ENCODE results near the gene TMC8.
"Not testable (repeated sequence)": the region's sequence is repeated elsewhere in the genome, so short reads cannot be mapped to it uniquely, and the experiment has no call there.

TMC8 gene

GRCh38 chr17:78130437-78131101 is at the start of gene TMC8:
TSS of gene TMC8 (plus strand) at chr17:78130771. CDS start at chr17:78131589, 818 bp downstream.
- peak; percentile 68 for DNase-seq

DNA sequence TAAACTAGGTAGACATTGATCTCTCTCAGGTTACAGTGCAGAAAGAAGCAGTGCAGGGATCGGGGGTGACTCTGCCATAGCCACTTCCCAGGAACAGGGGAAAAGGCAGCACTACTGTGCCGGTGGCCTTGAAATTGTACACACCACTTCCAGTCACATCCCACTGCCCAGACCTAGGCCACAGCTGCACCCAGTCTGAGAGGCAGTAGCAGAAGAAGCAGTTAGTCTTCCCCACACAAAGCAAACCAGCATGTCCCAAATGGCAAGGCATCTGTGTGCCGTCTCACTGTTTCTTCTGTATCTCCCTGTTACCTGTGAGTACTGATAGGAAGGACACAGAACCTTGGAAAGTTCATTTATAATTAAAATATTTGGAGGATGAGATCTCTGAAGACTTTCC is 49.0 kb upstream of the TMC8 start:
- no peak for DNase-seq

DNA sequence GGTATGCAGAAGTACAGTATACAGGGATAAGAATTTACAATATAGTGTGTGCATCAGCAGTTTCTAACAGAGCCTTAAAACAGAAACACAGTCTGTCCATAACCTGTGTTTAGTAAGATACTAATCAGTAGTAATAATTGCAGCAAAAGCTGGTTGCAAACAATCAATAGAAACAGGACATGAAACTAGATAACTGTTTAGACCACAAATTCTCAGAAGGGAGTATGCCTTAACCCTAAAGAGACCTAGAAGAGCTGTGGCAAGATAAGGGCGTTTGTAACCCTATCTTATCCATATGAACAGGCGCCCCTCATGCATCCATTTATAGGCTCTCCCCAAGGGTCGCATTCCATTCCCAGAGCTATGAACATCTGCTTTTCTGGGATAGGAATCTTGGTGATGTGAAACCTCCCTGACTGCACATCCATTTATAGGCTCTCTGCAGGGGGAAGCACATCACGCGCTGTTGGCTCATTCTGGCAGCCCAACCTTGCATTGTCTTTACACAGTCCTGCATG is 48.2 kb upstream of the TMC8 start:
- DNase-seq, result not testable (repeated sequence)

GRCh38 chr17:78082988-78083387 is 47.6 kb upstream of the TMC8 start:
- no peak for DNase-seq

DNA sequence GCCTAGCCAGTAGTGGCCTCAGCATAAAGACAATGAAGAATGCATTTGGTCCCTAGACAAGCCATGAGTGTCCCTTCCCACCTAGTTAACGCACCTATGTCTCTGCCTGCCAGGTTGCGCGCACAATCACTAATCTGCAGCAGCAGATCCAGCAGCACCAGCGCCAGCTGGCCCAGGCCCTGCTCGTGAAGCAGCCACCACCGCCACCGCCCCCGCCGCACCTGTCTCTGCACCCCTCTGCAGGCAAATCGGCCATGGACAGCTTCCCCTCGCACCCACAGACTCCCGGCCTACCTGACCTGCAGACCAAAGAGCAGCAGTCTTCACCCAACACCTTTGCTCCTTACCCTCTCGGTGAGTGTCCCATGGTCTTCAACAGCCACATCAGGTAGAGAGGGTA is 43.8 kb upstream of the TMC8 start:
- DNase-seq, result no peak

- no peak for DNase-seq
Measured at GRCh38 chr17:78088529-78088928, 42.0 kb upstream of the TMC8 start.

- DNase-seq, result no peak
Measured at GRCh38 chr17:78089576-78090281, 40.8 kb upstream of the TMC8 start.

GRCh38 chr17:78092794-78093324 is 37.7 kb upstream of the TMC8 start:
- no peak for DNase-seq

GRCh38 chr17:78095035-78095434 is 35.5 kb upstream of the TMC8 start:
- DNase-seq, result no peak

DNA sequence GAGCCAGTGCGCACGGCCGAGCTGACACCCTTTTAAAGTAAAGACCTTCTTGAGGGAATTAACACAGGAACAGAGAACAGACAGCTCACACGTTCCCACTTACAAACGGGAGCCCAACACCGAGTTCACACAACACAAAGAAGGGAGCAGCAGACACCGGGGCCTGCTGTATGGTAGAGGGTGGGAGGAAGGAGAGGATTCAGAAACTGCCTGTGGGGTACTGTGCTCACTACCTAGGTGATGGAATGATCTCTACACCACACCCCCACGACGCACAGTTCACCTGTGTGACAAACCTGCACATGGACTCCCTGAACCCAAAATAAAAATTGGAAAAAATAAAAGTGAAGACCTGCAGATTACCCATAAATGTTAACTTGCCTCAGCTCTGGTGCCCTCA is 34.5 kb upstream of the TMC8 start:
- no peak for DNase-seq

- DNase-seq, result no peak
Measured at GRCh38 chr17:78101112-78101511, 29.5 kb upstream of the TMC8 start.

GRCh38 chr17:78101542-78101941 is 29.0 kb upstream of the TMC8 start:
- DNase-seq, result no peak

GRCh38 chr17:78103311-78103710 is 27.3 kb upstream of the TMC8 start:
- DNase-seq, result no peak

GRCh38 chr17:78104540-78104941 is 26.0 kb upstream of the TMC8 start:
- DNase-seq, result no peak

DNA sequence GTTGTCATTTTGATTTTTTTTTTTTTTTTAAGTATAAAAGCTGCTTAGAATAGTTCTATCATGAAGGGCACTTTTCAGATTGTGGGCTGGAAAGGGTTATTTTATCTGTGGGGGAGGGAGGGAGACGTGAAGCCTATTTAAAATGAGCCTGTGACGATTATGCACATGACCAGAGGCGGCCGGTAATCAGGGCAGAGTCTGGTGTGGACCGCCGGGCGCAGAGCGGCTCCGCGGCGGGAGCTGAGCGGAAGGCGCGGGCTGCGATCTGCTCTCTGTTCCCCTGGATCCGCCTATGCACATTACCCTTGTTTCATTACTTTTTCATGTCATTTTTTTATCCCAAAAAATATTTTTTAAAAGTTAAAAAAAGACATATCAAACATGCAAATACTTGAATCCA is 25.5 kb upstream of the TMC8 start:
- DNase-seq, result no peak

GRCh38 chr17:78105551-78105950 is 25.0 kb upstream of the TMC8 start:
- no peak for DNase-seq

DNA sequence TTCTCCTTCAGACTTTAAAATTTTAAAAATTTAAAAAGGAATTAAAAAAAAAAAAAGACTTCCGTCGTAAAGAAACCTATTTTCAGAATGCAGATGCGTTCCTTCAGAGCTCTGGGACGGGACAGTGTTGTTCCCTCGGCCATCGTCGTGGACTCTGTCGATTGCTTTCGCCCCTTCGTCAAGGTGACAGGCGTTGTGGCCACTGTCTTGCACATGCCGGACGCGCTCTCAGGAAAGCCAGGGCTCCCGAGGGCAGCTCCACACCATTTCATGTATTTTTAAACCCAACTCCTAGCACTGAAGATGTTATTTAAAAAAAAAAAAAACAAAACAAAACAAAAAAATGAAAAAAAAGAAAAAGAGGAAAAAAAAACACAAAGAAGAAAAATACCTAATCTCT is 24.4 kb upstream of the TMC8 start:
- no peak for DNase-seq

DNA sequence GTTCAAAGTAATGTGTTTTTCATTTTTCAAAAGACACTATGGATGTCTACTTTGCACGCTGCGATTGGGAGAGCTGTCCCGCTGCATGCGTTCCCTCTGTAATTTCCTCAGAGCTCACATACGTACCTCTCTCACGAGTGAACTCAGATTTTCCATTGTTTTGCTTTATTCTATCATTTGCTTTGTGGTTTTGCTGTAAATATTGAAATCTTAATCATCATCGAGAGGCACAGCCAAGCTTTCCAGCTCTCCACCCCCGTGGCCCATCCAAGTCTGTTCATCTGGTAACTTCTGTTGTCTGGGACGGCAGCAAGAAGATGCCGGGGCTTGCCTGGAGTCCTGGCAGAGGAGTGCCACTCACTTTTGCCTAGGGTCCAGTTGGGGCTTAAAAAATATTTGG is 23.1 kb upstream of the TMC8 start:
- DNase-seq, result no peak

DNA sequence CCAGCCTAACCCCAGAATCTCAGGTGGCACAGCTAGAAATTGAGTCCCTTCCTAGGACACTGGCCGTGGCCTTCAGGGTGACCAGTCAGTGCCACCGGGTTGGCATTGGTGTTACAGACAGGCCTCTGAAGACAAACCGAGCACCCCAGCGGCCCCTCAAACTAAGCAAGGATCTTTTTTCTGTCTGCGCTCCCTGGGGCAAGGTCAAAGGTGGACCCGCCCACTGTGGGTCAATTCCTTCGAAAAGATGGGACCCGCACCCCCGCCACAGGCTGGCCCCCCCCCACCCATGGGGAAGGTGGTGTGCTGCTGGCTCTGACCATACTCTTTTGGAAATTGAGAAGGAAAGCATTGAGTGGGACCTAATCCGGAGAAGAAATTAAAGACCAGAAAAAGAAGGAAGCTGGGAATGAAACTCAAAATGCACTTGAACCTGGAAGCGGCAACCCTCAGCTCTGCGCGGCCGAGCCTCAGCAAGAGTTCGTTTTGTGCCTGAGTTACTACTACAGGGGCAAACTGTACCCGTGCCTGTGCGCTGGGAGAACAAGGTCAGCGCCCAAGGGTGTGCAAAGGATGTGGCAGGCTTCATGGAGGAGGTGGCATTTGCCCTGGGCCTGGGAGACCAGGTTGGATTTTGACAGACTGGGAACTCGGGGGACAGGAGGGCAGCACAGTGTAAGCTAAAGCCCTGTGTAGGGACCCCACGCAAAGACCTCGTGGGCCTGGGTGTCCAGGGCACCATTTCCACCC is 22.4 kb upstream of the TMC8 start:
- no peak for DNase-seq

GRCh38 chr17:78108726-78109488 is 21.7 kb upstream of the TMC8 start:
- no peak for DNase-seq

DNA sequence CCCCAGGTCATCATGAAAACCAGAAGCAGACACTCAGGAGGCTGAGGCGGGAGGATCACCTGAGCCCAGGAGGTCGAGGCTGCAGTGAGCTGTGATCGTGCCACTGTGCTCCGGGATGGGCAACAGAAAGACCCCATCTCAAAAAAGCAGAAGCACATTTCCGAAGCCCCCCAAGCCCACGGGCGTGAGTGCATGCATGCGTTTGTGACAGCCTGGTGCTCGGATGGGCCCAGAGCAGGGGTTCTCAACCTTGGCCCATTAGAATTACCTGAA is 21.1 kb upstream of the TMC8 start:
- DNase-seq, result no peak

DNA sequence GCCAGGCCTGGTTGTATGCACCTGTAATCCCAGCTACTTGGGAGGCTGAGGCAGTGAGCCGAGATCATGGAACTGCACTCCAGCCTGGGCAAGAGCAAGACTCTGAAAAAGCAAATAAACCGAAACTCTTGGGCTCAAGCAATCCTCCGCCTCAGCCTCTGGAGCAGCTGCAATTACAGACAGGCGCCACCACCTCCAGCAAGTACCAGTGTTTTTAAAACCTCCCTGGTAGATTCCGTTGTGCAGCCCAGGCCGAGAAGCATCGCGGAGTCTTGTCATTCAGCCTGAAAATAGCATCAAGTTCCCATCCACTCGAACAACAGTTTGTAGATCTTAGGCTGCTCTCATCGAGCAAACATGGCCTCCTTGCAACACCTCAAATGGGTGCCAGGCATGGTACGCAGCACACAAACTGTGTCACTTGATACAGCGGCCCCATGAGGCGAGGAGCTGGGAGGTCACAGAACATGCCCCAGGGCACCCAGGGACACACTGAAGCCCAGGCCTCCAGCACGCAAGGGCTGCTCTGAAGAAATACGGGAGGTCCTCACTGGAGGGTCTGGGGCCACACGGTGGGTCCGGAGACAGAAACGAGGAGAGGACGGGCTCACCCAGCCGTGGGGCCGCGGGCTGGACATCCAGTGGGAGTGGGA is 20.1 kb upstream of the TMC8 start:
- DNase-seq, result no peak
